H9 (cell line): ENCODE data around the gene DAND5. TPM values are rescaled to one million over a fixed set of nuclear protein-coding genes. Genes with fewer than 3 reads are reported as not detected.

ENCODE experiments used
- DNase-seq: peaks from one replicate; pipeline ENCODE4 v3.0.0-alpha.2; 2017
- H2AFZ ChIP-seq: one replicate; pipeline ENCODE4 v1.6.1; 2013; ENCODE audit warnings: mild to moderate bottlenecking, low read length, control low read depth, moderate library complexity
- H2AK5ac ChIP-seq: 2 replicates; pipeline ENCODE4 v1.6.1; 2013; ENCODE audit warnings: low read length, control low read depth, mixed read lengths; ENCODE audit not compliant: insufficient read length
- H2BK120ac ChIP-seq: one replicate; pipeline ENCODE4 v1.6.1; 2013; ENCODE audit warnings: low read depth, mild to moderate bottlenecking, low read length, control low read depth, inconsistent platforms; ENCODE audit not compliant: poor library complexity, severe bottlenecking
- H2BK12ac ChIP-seq: 2 replicates; pipeline ENCODE4 v1.6.1; 2013; ENCODE audit warnings: low read length, control low read depth, mixed read lengths, low read depth; ENCODE audit not compliant: insufficient read length
- H2BK15ac ChIP-seq: 2 replicates; pipeline ENCODE4 v1.6.1; 2013; ENCODE audit warnings: low read depth, low read length, control low read depth
- H2BK20ac ChIP-seq: one replicate; pipeline ENCODE4 v1.6.1; 2013; ENCODE audit warnings: low read depth, mild to moderate bottlenecking, low read length, control low read depth, inconsistent platforms; ENCODE audit not compliant: poor library complexity, severe bottlenecking
- H2BK5ac ChIP-seq: 2 replicates; pipeline ENCODE4 v1.6.1; 2013; ENCODE audit warnings: low read length, control low read depth, mixed read lengths; ENCODE audit not compliant: insufficient read length
- H3K14ac ChIP-seq: 2 replicates; pipeline ENCODE4 v1.6.1; 2013; ENCODE audit warnings: low read length, control low read depth; ENCODE audit not compliant: insufficient read depth
- H3K18ac ChIP-seq: 2 replicates; pipeline ENCODE4 v1.6.1; 2013; ENCODE audit warnings: low read depth, mild to moderate bottlenecking, mixed read lengths, low read length, control low read depth; ENCODE audit not compliant: insufficient read length
- H3K23ac ChIP-seq: 2 replicates; pipeline ENCODE4 v1.6.1; 2013; ENCODE audit warnings: low read length, control low read depth, mixed read lengths, low read depth; ENCODE audit not compliant: insufficient read length
- H3K23me2 ChIP-seq: 2 replicates; pipeline ENCODE4 v1.6.1; 2013; ENCODE audit warnings: low read depth, mild to moderate bottlenecking, mixed read lengths, low read length, control low read depth; ENCODE audit not compliant: insufficient read length, poor library complexity, severe bottlenecking
- H3K27ac ChIP-seq: 2 replicates; pipeline ENCODE4 v1.5.1; 2013; ENCODE audit warnings: low read length, control low read depth, mixed read lengths, low read depth; ENCODE audit not compliant: insufficient read length
- H3K27me3 ChIP-seq: 2 replicates; pipeline ENCODE4 v1.6.1; 2013; ENCODE audit warnings: low read length, control low read depth, inconsistent platforms; ENCODE audit not compliant: insufficient read depth
- H3K4ac ChIP-seq: 2 replicates; pipeline ENCODE4 v1.6.1; 2013; ENCODE audit warnings: low read depth, mild to moderate bottlenecking, control low read depth, inconsistent platforms, low read length, moderate library complexity
- H3K4me1 ChIP-seq: 2 replicates; pipeline ENCODE4 v1.6.1; 2013; ENCODE audit warnings: low read length, control low read depth, inconsistent platforms; ENCODE audit not compliant: insufficient read depth
- H3K4me2 ChIP-seq: 2 replicates; pipeline ENCODE4 v1.6.1; 2013; ENCODE audit warnings: low read length, control low read depth, mixed read lengths; ENCODE audit not compliant: insufficient read length, insufficient read depth
- H3K56ac ChIP-seq: 2 replicates; pipeline ENCODE4 v1.6.1; 2013; ENCODE audit warnings: low read depth, mild to moderate bottlenecking, mixed read lengths, low read length, control low read depth; ENCODE audit not compliant: insufficient read length
- H3K79me1 ChIP-seq: 2 replicates; pipeline ENCODE4 v1.6.1; 2013; ENCODE audit warnings: low read depth, mild to moderate bottlenecking, moderate library complexity, low read length, control low read depth, inconsistent platforms; ENCODE audit not compliant: insufficient read depth, poor library complexity, severe bottlenecking
- H3K79me2 ChIP-seq: 2 replicates; pipeline ENCODE4 v1.6.1; 2013; ENCODE audit warnings: low read length, control low read depth, inconsistent platforms; ENCODE audit not compliant: insufficient read depth
- H3K9ac ChIP-seq: 2 replicates; pipeline ENCODE4 v1.6.1; 2013; ENCODE audit warnings: low read length, control low read depth, mixed read lengths; ENCODE audit not compliant: insufficient read length; ENCODE audit errors: extremely low read depth
- H3K9me3 ChIP-seq: one replicate; pipeline ENCODE4 v1.6.1; 2013; ENCODE audit warnings: low read depth, low read length, inconsistent platforms; ENCODE audit not compliant: control insufficient read depth
- H3T11ph ChIP-seq: one replicate; pipeline ENCODE4 v1.6.1; 2013; ENCODE audit warnings: mild to moderate bottlenecking, low read length, control low read depth, inconsistent platforms
- H4K20me1 ChIP-seq: one replicate; pipeline ENCODE4 v1.6.1; 2013; ENCODE audit not compliant: control insufficient read depth, insufficient read length, insufficient read depth
- H4K5ac ChIP-seq: 2 replicates; pipeline ENCODE4 v1.6.1; 2013; ENCODE audit warnings: low read depth, mild to moderate bottlenecking, mixed read lengths, low read length, control low read depth; ENCODE audit not compliant: insufficient read length
- H4K8ac ChIP-seq: replicated peaks from 2 replicates; pipeline ENCODE4 v1.6.1; 2013; ENCODE audit warnings: low read length, control low read depth, mixed read lengths, low read depth; ENCODE audit not compliant: insufficient read length
- H4K91ac ChIP-seq: 2 replicates; pipeline ENCODE4 v1.6.1; 2013; ENCODE audit warnings: low read depth, mild to moderate bottlenecking, moderate library complexity, mixed read lengths, low read length, control low read depth; ENCODE audit not compliant: insufficient read length
- H3K27ac Mint-ChIP-seq, 3 experiments: 2 replicates in 2 of 3; 3 replicates in 1 of 3; pipeline ENCODE4 v1.8.0; 2020 to 2021; ENCODE audit warnings: mixed read lengths in 3 of 3, mild to moderate bottlenecking in 1 of 3, moderate library complexity in 1 of 3
- H3K27me3 Mint-ChIP-seq: 2 replicates; pipeline ENCODE4 v1.8.0; 2021; ENCODE audit warnings: low read depth, mild to moderate bottlenecking, moderate library complexity, mixed read lengths
- H3K36me3 Mint-ChIP-seq, 3 experiments: 2 replicates in 2 of 3; 3 replicates in 1 of 3; pipeline ENCODE4 v1.8.0; 2020 to 2021; ENCODE audit warnings: low read depth in 3 of 3, mixed read lengths in 3 of 3; ENCODE audit not compliant: insufficient read depth in 1 of 3
- H3K4me1 Mint-ChIP-seq, 2 experiments: 2 replicates each; pipeline ENCODE4 v1.8.0; 2020; ENCODE audit warnings: mixed read lengths in 2 of 2
- H3K4me3 Mint-ChIP-seq, 2 experiments: 2 replicates in 1 of 2; 3 replicates in 1 of 2; pipeline ENCODE4 v1.8.0; 2020 to 2021; ENCODE audit warnings: mild to moderate bottlenecking in 2 of 2, mixed read lengths in 2 of 2, moderate library complexity in 1 of 2
- H3K9me3 Mint-ChIP-seq, 2 experiments: 2 replicates in 1 of 2; 3 replicates in 1 of 2; pipeline ENCODE4 v1.8.0; 2020; ENCODE audit warnings: mild to moderate bottlenecking in 2 of 2, mixed read lengths in 2 of 2, moderate library complexity in 1 of 2
- CTCF ChIP-seq: fragments of 200-600 bp; sonication (generic); conservative IDR thresholded peaks from 3 replicates; pipeline ENCODE4 v1.8.0; 2021; ENCODE audit warnings: antibody characterized with exemption, mild to moderate bottlenecking
- WGBS: extraction: QIAGEN DNeasy Blood & Tissue Kit; methylation state at CpG from one replicate; pipeline ENCODE4 v1.1.7; 2013; ENCODE audit warnings: missing lambda C conversion rate, low lambda C conversion rate, mixed read lengths; ENCODE audit not compliant: insufficient read length; ENCODE audit errors: extremely low coverage; 5-methylcytosine and 5-hydroxymethylcytosine counted together
- total RNA-seq: library from RNA; stranded (reverse); gene quantifications from 2 replicates; pipeline ENCODE4 v1.2.1, GENCODE V29; 2021

The DAND5 gene
- total RNA-seq, 1 experiment from 2014 or later = 0.11 TPM

GRCh38 chr19:12932392-12933286, 36.7 kb upstream of the DAND5 start:
- Mint-ChIP-seq H3K27ac (peak overlapping the region; percentile 83 to 92 (median 90)), H3K4me1 (peaks cover 15 to 26% of the 10 kb centered on the region in 2 experiments), H3K4me3 (peak overlapping the region; percentile 99), H3K9me3 (no peaks in the 10 kb centered on the region), H3K27me3 (no peaks in the 10 kb centered on the region), H3K36me3 (peaks cover 24 to 40% (median 34%) of the 10 kb centered on the region in 3 experiments)
- Histone ChIP-seq H2BK5ac (no peak overlapping the region), H3K23me2 (peaks cover 4% of the 10 kb centered on the region), H3K79me1 (peaks cover 6% of the 10 kb centered on the region), H3K9ac (peak overlapping the region; percentile 87), H3K14ac (no peak overlapping the region), H4K20me1 (no peaks in the 10 kb centered on the region), H3K9me3 (no peaks in the 10 kb centered on the region), H4K91ac (no peak overlapping the region), H3K23ac (no peak overlapping the region), H3K4me1 (no peaks in the 10 kb centered on the region; the same call in 1 of the 2 replicates), H2BK12ac (no peak overlapping the region), H2AFZ (no peak overlapping the region), H3K18ac (no peak overlapping the region), H3K4ac (no peak overlapping the region), H2BK20ac (no peak overlapping the region), H2AK5ac (no peak overlapping the region), H3T11ph (no peak overlapping the region), H3K27me3 (no peaks in the 10 kb centered on the region), H2BK15ac (no peak overlapping the region), H2BK120ac (no peak overlapping the region), H4K5ac (no peak overlapping the region), H3K4me2 (peak overlapping the region; percentile 95), H4K8ac (no peak overlapping the region), H3K27ac (no peak overlapping the region), H3K79me2 (peaks cover 9% of the 10 kb centered on the region; the same call in 1 of the 2 replicates), H3K56ac (no peak overlapping the region)
- TF ChIP-seq CTCF = no peak
- no CpG with 5 or more reads among the region's 16 CpGs for WGBS
- DNase-seq = no peak
